A549 (cell line): Measurements from ENCODE around the gene URGCP. TPM values are rescaled to one million over a fixed set of nuclear protein-coding genes. Genes with fewer than 3 reads are reported as not detected.

ENCODE experiments used
- ATAC-seq, 2 experiments: fragments of 200-7000 bp in 1 of 2; fragments of >200 bp in 1 of 2; cut with Nextera tagmentation in 1 of 2; cut with Tn5 transposase in 1 of 2; 3 replicates each; pipeline versions ENCODE4 v1.8.0 to v1.9.1; 2018 to 2020; ENCODE audit warnings: mild to moderate bottlenecking in 1 of 2, moderate library complexity in 1 of 2
- CTCF ChIA-PET: fragments of 300-600 bp; sonication (Branson Sonifier 250); formaldehyde crosslinking; extraction: SDS; loops from one replicate; lab custom pipeline; 2021; ENCODE audit warnings: antibody characterized with exemption, inconsistent platforms; lab: Yijun Ruan, JAX
- POLR2A ChIA-PET: fragments of 350-600 bp; formaldehyde crosslinking; extraction: SDS; loops from one replicate; lab custom pipeline; 2021; ENCODE audit warnings: antibody characterized with exemption, inconsistent platforms; lab: Yijun Ruan, JAX
- DNase-seq, 2 experiments: peaks; one replicate each; pipeline versions ENCODE4 v3.0.0 to v3.0.0-alpha.2; 2011 to 2016; ENCODE audit warnings: low read depth in 1 of 2, low spot score in 1 of 2
- FAIRE-seq: peaks from 2 replicates; lab custom pipeline; 2011; peaks lifted over from hg19 to GRCh38; lab: Jason Lieb, UNC
- H3K27ac ChIP-seq, 2 experiments: fragments of >200 bp; sonication (Bioruptor Twin); formaldehyde crosslinking; 3 replicates each; pipeline ENCODE4 v1.5.1; 2016 to 2017
- H3K4me1 ChIP-seq: fragments of >200 bp; sonication (Bioruptor Twin); formaldehyde crosslinking; 3 replicates; pipeline ENCODE4 v1.6.1; 2016
- H3K4me2 ChIP-seq: fragments of >200 bp; sonication (Bioruptor Twin); formaldehyde crosslinking; 3 replicates; pipeline ENCODE4 v1.6.1; 2016
- H3K4me3 ChIP-seq: fragments of >200 bp; sonication (Bioruptor Twin); formaldehyde crosslinking; 3 replicates; pipeline ENCODE4 v1.5.1; 2016
- H3K9me3 ChIP-seq: fragments of >200 bp; sonication (Bioruptor Twin); formaldehyde crosslinking; 3 replicates; pipeline ENCODE4 v1.6.1; 2016
- BCL3 ChIP-seq: fragments of >200 bp; sonication (Bioruptor Twin); formaldehyde crosslinking; IDR thresholded peaks from 3 replicates; pipeline ENCODE4 v1.6.1; 2016
- CEBPB ChIP-seq, 2 experiments: fragments of >200 bp in 1 of 2; sonication (Bioruptor Twin) in 1 of 2; formaldehyde crosslinking in 1 of 2; IDR thresholded peaks; 2 replicates each; pipeline ENCODE4 v1.6.1; 2012 to 2016
- CHD4 ChIP-seq: fragments of 200-600 bp; sonication (generic); IDR thresholded peaks from 2 replicates; pipeline ENCODE4 v1.6.1; 2016; ENCODE audit warnings: antibody characterized with exemption, mild to moderate bottlenecking, borderline replicate concordance
- EHMT2 ChIP-seq: fragments of 200-600 bp; sonication (generic); IDR thresholded peaks from 2 replicates; pipeline ENCODE4 v1.6.1; 2016; ENCODE audit warnings: antibody characterized with exemption, low read depth, mild to moderate bottlenecking, moderate library complexity
- HMGXB4 ChIP-seq: fragments of 250-450 bp; sonication (Bioruptor Pico); IDR thresholded peaks from 2 replicates; pipeline ENCODE4 v1.5.0; 2021; ENCODE audit warnings: mild to moderate bottlenecking, moderate library complexity, borderline replicate concordance
- HOXA7 ChIP-seq: fragments of 250-450 bp; sonication (Bioruptor Pico); IDR thresholded peaks from 2 replicates; pipeline ENCODE4 v1.5.0; 2020; ENCODE audit warnings: mild to moderate bottlenecking, moderate library complexity
- HOXB13 ChIP-seq: fragments of 250-450 bp; sonication (Bioruptor Pico); IDR thresholded peaks from 2 replicates; pipeline ENCODE4 v1.5.0; 2020; ENCODE audit warnings: low read depth, mild to moderate bottlenecking, moderate library complexity
- HOXB5 ChIP-seq: fragments of 250-450 bp; sonication (Bioruptor Pico); IDR thresholded peaks from 2 replicates; pipeline ENCODE4 v1.5.0; 2020; ENCODE audit warnings: mild to moderate bottlenecking, moderate library complexity
- JUN ChIP-seq, 2 experiments: fragments of >200 bp; sonication (Bioruptor Twin); formaldehyde crosslinking; IDR thresholded peaks; 2 replicates in 1 of 2; 3 replicates in 1 of 2; pipeline ENCODE4 v1.6.1; 2016 to 2017
- MAFK ChIP-seq: fragments of 450-650 bp; IDR thresholded peaks from 2 replicates; pipeline ENCODE4 v1.6.1; 2014; ENCODE audit not compliant: partially characterized antibody
- MYC ChIP-seq: IDR thresholded peaks from 2 replicates; pipeline ENCODE4 v1.6.1; 2012; ENCODE audit warnings: mild to moderate bottlenecking, inconsistent platforms, low read length, improper control_type of control experiment, borderline replicate concordance
- NFE2L2 ChIP-seq: fragments of 150-350 bp; conservative IDR thresholded peaks from 2 replicates; pipeline ENCODE4 v1.6.1; 2014; ENCODE audit warnings: low read length
- NPAS2 ChIP-seq: fragments of 250-450 bp; sonication (Bioruptor Pico); IDR thresholded peaks from 2 replicates; pipeline ENCODE4 v1.8.0; 2022; ENCODE audit warnings: mild to moderate bottlenecking, moderate library complexity, borderline replicate concordance
- PHF8 ChIP-seq: fragments of 200-600 bp; sonication (generic); IDR thresholded peaks from 2 replicates; pipeline ENCODE4 v1.6.1; 2016; ENCODE audit warnings: low read depth, mild to moderate bottlenecking, antibody characterized with exemption, moderate library complexity, borderline replicate concordance
- POLR2A ChIP-seq: IDR thresholded peaks from 2 replicates; pipeline ENCODE4 v1.6.1; 2012; ENCODE audit warnings: mild to moderate bottlenecking, low read length
- RARB ChIP-seq: fragments of 250-450 bp; sonication (Bioruptor Pico); IDR thresholded peaks from 2 replicates; pipeline ENCODE4 v1.8.0; 2021; ENCODE audit warnings: mild to moderate bottlenecking, moderate library complexity
- RCOR1 ChIP-seq: fragments of 150-350 bp; IDR thresholded peaks from 2 replicates; pipeline ENCODE4 v1.6.1; 2014; ENCODE audit warnings: antibody characterized with exemption, low read length, low read depth
- SREBF2 ChIP-seq: fragments of 450-650 bp; IDR thresholded peaks from 2 replicates; pipeline ENCODE4 v1.6.1; 2014; ENCODE audit warnings: mild to moderate bottlenecking, moderate library complexity
- TP53 ChIP-seq: fragments of 250-450 bp; sonication (Bioruptor Pico); IDR thresholded peaks from 2 replicates; pipeline ENCODE4 v1.5.0; 2021; ENCODE audit warnings: mild to moderate bottlenecking, moderate library complexity
- USF2 ChIP-seq: fragments of 450-650 bp; IDR thresholded peaks from 2 replicates; pipeline ENCODE4 v1.6.1; 2014; ENCODE audit warnings: antibody characterized with exemption
- ZC3H11A ChIP-seq: fragments of 450-650 bp; IDR thresholded peaks from 2 replicates; pipeline ENCODE4 v1.6.1; 2014; ENCODE audit warnings: antibody characterized with exemption, mild to moderate bottlenecking
- ZNF302 ChIP-seq: fragments of 250-450 bp; sonication (Bioruptor Pico); IDR thresholded peaks from 2 replicates; pipeline ENCODE4 v1.9.0; 2021; ENCODE audit warnings: inconsistent platforms, mild to moderate bottlenecking, moderate library complexity
- ZSCAN20 ChIP-seq: fragments of 250-450 bp; sonication (Bioruptor Pico); IDR thresholded peaks from 2 replicates; pipeline ENCODE4 v1.8.0; 2022; ENCODE audit warnings: mild to moderate bottlenecking, moderate library complexity
- WGBS: methylation state at CpG from one replicate; pipeline ENCODE4 v1.1.6; 2017; ENCODE audit errors: missing lambda C conversion rate; 5-methylcytosine and 5-hydroxymethylcytosine counted together
- polyA minus RNA-seq: library from RNA; depleted of rRNA, polyadenylated mRNA; stranded (reverse); fragments of >200 nt; gene quantifications from 2 replicates; pipeline ENCODE4 v1.2.3, GENCODE V29; 2011; rRNA and poly(A)+ RNA removed
- polyA plus RNA-seq, 4 experiments: library from polyadenylated mRNA; depleted of rRNA in 3 of 4; stranded (reverse); fragments of >200 nt; fragmentation: RNase III in 1 of 4; extraction: RNeasy Plus Mini Kit Qiagen cat#74134 plus additional on column Dnase treatment in 1 of 4; gene quantifications; 2 replicates in 3 of 4; 3 replicates in 1 of 4; pipeline ENCODE4 v1.2.3, GENCODE V29; 2011 to 2017
- TF ChIP-seq, protein P1 (sequence below): fragments of 150-350 bp; IDR thresholded peaks from 2 replicates; pipeline ENCODE4 v1.6.1; 2014; ENCODE audit warnings: low read depth, mild to moderate bottlenecking, low read length
- TF ChIP-seq, protein P2 (sequence below): fragments of 250-450 bp; sonication (Bioruptor Pico); IDR thresholded peaks from 2 replicates; pipeline ENCODE4 v1.5.0; 2020; ENCODE audit warnings: low read depth, mild to moderate bottlenecking, moderate library complexity
- TF ChIP-seq, protein P3 (sequence below): IDR thresholded peaks from 2 replicates; pipeline ENCODE4 v1.6.1; 2012

The URGCP gene, protein sequence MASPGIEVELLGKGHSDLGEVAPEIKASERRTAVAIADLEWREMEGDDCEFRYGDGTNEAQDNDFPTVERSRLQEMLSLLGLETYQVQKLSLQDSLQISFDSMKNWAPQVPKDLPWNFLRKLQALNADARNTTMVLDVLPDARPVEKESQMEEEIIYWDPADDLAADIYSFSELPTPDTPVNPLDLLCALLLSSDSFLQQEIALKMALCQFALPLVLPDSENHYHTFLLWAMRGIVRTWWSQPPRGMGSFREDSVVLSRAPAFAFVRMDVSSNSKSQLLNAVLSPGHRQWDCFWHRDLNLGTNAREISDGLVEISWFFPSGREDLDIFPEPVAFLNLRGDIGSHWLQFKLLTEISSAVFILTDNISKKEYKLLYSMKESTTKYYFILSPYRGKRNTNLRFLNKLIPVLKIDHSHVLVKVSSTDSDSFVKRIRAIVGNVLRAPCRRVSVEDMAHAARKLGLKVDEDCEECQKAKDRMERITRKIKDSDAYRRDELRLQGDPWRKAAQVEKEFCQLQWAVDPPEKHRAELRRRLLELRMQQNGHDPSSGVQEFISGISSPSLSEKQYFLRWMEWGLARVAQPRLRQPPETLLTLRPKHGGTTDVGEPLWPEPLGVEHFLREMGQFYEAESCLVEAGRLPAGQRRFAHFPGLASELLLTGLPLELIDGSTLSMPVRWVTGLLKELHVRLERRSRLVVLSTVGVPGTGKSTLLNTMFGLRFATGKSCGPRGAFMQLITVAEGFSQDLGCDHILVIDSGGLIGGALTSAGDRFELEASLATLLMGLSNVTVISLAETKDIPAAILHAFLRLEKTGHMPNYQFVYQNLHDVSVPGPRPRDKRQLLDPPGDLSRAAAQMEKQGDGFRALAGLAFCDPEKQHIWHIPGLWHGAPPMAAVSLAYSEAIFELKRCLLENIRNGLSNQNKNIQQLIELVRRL
- 20.2 and 26.8 TPM in 2 replicates for polyA plus RNA-seq (2011; rRNA removed)
- polyA plus RNA-seq (2012; cell fraction: cytosol; rRNA removed) = 13.1 and 16.3 TPM in 2 replicates
- 27.8 and 31.6 TPM in 2 replicates for polyA plus RNA-seq (2012; cell fraction: nucleus; rRNA removed)
- 18.7 to 19.8 TPM (median 19.7 TPM) in 3 replicates for polyA plus RNA-seq (2017; fragmentation: RNase III; extraction: RNeasy Plus Mini Kit Qiagen cat#74134 plus additional on column Dnase treatment)
- polyA minus RNA-seq = 22.1 and 35.4 TPM in 2 replicates

- ChIA-PET POLR2A (interaction anchor here (1.1 kb wide), 1 partner anchor 37 kb away, joined by 3 read pairs; the partner anchor contains the start of gene MRPS24), CTCF (interaction anchor here (0.9 kb wide), 1 partner anchor 68 kb away, joined by 3 read pairs; no protein-coding TSS in a partner anchor)
- DNase-seq (peak; percentile 20 to 62), ATAC-seq (peak; percentile 80 to 84), FAIRE-seq (no peak)
- no peaks in the 10 kb centered on the region for H3K9me3 ChIP-seq
- peak within 1 kb of the TSS; percentile 92 to 99 for H3K27ac ChIP-seq
- peaks cover 23% of the 10 kb centered on the region for H3K4me1 ChIP-seq
- 4% methylated on average over 15 of the region's 73 CpGs for WGBS
- peak within 1 kb of the TSS; percentile 98 for H3K4me2 ChIP-seq
- peak within 1 kb of the TSS; percentile 86 for H3K4me3 ChIP-seq
- TF ChIP-seq MAFK (no peak), PHF8 (peak; percentile 44; the same call in 1 of the 2 replicates), RCOR1 (no peak), TP53 (CRISPR knock-in tag) (no peak), EHMT2 (no peak), HOXA7 (no peak), SREBF2 (no peak), ZNF302 (CRISPR knock-in tag) (no peak), NFE2L2 (no peak), CHD4 (no peak), USF2 (no peak), CEBPB (IDR thresholded peaks at IDR 0.05) (no peak), POLR2A (peak; percentile 71), ZSCAN20 (no peak), JUN (IDR thresholded peaks at IDR 0.05) (peak; percentile 21 to 46; a peak in 1 of 5 replicates), HOXB5 (no peak), RARB (CRISPR knock-in tag) (no peak), ZC3H11A (no peak), BCL3 (0 out of 3 replicates have a peak, but pooled peaks have one; percentile 42), MYC (no peak), NPAS2 (CRISPR knock-in tag) (no peak), HOXB13 (CRISPR knock-in tag) (no peak), HMGXB4 (CRISPR knock-in tag) (no peak)
- TF ChIP-seq, protein P1, sequence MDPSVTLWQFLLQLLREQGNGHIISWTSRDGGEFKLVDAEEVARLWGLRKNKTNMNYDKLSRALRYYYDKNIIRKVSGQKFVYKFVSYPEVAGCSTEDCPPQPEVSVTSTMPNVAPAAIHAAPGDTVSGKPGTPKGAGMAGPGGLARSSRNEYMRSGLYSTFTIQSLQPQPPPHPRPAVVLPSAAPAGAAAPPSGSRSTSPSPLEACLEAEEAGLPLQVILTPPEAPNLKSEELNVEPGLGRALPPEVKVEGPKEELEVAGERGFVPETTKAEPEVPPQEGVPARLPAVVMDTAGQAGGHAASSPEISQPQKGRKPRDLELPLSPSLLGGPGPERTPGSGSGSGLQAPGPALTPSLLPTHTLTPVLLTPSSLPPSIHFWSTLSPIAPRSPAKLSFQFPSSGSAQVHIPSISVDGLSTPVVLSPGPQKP = no peak
- TF ChIP-seq, protein P2, sequence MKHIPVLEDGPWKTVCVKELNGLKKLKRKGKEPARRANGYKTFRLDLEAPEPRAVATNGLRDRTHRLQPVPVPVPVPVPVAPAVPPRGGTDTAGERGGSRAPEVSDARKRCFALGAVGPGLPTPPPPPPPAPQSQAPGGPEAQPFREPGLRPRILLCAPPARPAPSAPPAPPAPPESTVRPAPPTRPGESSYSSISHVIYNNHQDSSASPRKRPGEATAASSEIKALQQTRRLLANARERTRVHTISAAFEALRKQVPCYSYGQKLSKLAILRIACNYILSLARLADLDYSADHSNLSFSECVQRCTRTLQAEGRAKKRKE = no peak
- TF ChIP-seq, protein P3, sequence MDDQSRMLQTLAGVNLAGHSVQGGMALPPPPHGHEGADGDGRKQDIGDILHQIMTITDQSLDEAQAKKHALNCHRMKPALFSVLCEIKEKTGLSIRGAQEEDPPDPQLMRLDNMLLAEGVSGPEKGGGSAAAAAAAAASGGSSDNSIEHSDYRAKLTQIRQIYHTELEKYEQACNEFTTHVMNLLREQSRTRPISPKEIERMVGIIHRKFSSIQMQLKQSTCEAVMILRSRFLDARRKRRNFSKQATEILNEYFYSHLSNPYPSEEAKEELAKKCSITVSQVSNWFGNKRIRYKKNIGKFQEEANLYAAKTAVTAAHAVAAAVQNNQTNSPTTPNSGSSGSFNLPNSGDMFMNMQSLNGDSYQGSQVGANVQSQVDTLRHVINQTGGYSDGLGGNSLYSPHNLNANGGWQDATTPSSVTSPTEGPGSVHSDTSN = no peak
These were observed at the start of gene URGCP for GRCh38 chr7:43906331-43907010. TSS of gene URGCP (minus strand) at chr7:43906596. CDS start at chr7:43906575, 21 bp downstream.
